BE2C (cell line): ENCODE data around the gene FBXO9.

Experiments
- DNase-seq: peaks from one replicate; pipeline ENCODE4 v3.0.0-alpha.2; 2020
- H3K27me3 ChIP-seq: fragments of 250-450 bp; sonication (Bioruptor Pico); 2 replicates; pipeline ENCODE4 v1.5.1; 2020; ENCODE audit warnings: mild to moderate bottlenecking
- H3K36me3 ChIP-seq: fragments of 250-450 bp; sonication (Bioruptor Pico); 2 replicates; pipeline ENCODE4 v1.5.1; 2020; ENCODE audit warnings: mild to moderate bottlenecking
- H3K4me1 ChIP-seq: fragments of 250-450 bp; sonication (Bioruptor Pico); 2 replicates; pipeline ENCODE4 v1.5.1; 2020
- H3K4me3 ChIP-seq: 2 replicates; pipeline ENCODE4 v1.5.1; 2011; ENCODE audit warnings: low read depth, low read length
- H3K9me3 ChIP-seq: fragments of 250-450 bp; sonication (Bioruptor Pico); 2 replicates; pipeline ENCODE4 v1.5.1; 2020
- TF ChIP-seq, protein P1 (sequence below): IDR thresholded peaks from 2 replicates; pipeline ENCODE4 v1.5.1; 2012; ENCODE audit warnings: mild to moderate bottlenecking, low read depth, low read length

Gene FBXO9

DNA sequence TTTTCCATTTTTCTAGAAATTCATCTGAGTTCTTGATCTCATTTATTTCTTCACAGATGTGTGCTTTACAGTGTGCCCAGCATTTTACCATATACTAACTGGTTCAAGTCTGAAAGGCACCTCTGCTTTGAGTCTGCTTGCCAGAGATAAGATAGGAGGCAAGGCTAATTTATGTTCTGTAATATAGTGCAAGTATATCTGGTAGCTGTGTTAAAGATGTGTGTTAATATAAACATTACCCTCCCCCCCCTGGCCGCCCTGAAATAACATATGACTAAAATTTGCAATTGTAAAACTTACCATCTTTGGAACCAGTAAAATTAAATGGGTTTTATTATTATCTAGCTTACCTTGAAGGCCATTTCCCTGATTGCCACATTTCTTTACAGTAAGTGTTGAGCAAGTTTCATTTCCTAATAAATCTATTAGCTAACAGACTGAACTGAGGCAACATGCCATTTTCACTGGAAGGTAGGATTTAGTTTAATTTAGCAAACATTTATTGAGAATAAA, 2.7 kb downstream of the FBXO9 start:
- Histone ChIP-seq H3K4me1 (peaks cover 23% of the 10 kb centered on the region), H3K27me3 (no peaks in the 10 kb centered on the region), H3K36me3 (no peaks in the 10 kb centered on the region), H3K9me3 (no peaks in the 10 kb centered on the region), H3K4me3 (no peak overlapping the region)
- TF ChIP-seq, protein P1, sequence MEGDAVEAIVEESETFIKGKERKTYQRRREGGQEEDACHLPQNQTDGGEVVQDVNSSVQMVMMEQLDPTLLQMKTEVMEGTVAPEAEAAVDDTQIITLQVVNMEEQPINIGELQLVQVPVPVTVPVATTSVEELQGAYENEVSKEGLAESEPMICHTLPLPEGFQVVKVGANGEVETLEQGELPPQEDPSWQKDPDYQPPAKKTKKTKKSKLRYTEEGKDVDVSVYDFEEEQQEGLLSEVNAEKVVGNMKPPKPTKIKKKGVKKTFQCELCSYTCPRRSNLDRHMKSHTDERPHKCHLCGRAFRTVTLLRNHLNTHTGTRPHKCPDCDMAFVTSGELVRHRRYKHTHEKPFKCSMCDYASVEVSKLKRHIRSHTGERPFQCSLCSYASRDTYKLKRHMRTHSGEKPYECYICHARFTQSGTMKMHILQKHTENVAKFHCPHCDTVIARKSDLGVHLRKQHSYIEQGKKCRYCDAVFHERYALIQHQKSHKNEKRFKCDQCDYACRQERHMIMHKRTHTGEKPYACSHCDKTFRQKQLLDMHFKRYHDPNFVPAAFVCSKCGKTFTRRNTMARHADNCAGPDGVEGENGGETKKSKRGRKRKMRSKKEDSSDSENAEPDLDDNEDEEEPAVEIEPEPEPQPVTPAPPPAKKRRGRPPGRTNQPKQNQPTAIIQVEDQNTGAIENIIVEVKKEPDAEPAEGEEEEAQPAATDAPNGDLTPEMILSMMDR = no peak
- DNase-seq = no peak

DNA sequence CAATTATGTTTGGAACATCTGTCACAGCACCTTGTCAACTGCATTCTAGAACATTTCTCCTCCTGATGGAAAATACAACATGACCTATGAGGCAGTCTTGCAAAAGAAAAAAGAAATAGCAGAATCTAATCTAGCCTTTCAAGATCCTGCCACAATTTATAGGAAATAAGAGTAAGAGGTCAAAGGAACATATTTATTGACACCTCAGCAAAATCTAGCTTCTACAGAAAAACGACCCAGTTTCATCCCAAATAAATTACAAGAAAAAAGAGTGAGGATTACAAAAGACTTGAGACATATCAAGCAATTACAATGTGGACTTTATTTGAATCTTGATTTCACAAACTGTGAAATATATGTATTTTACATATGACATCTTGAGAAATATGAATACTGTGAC, 4.2 kb downstream of the FBXO9 start:
- H3K36me3 ChIP-seq = no peaks in the 10 kb centered on the region; the same call in 1 of the 2 replicates

DNA sequence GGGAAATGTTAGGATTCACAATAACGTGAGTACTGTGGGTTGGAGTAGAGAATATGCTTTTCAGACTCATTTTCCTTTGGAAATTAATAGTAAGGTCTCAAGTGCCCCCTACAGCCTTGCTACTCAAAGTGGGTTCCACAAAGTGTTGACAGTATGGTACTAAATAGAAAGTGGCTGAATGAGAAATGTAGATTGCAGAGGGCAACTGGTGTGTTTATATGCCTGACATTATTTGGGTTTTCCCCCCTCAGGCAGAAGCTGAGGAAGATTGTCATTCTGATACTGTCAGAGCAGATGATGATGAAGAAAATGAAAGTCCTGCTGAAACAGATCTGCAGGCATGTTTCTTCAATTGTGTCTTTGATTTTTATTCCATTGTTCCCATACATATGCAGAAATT, 5.6 kb downstream of the FBXO9 start:
- no peaks in the 10 kb centered on the region for H3K9me3 ChIP-seq
- TF ChIP-seq, protein P1 = peak; percentile 37
- peaks cover 23% of the 10 kb centered on the region for H3K4me1 ChIP-seq
- H3K36me3 ChIP-seq = peaks cover 4% of the 10 kb centered on the region
- no peak overlapping the region for H3K4me3 ChIP-seq
- peak; percentile 7 for DNase-seq
- H3K27me3 ChIP-seq = no peaks in the 10 kb centered on the region

More for the DNA sequence above, 4.2 kb downstream of the FBXO9 start:
- Histone ChIP-seq H3K27me3 (no peaks in the 10 kb centered on the region), H3K4me1 (peaks cover 23% of the 10 kb centered on the region), H3K9me3 (no peaks in the 10 kb centered on the region), H3K4me3 (no peak overlapping the region)
- DNase-seq = no peak
- TF ChIP-seq, protein P1 = no peak

DNA sequence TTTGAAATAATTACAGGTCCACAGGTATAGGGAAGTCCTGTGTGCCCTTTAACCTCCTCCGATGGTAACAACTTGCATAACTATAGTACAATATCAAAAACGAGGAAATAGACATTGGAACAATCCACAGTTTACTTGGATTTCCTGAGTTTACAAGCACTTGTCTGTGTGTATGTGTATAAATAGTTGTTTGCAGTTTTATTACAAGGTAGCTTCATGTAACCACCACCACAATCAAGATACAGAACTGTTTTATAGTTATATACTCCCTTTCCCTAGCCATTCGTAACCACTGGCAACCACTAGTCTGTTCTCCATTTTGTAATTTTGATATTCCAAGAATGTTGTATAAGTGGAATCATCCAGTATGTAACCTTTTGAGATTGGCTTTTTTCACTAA, 9.1 kb downstream of the FBXO9 start:
- TF ChIP-seq, protein P1 = no peak
- DNase-seq = no peak
- H3K4me3 ChIP-seq = no peak overlapping the region
- no peaks in the 10 kb centered on the region for H3K9me3 ChIP-seq
- peaks cover 8% of the 10 kb centered on the region for H3K36me3 ChIP-seq
- H3K27me3 ChIP-seq = no peaks in the 10 kb centered on the region
- H3K4me1 ChIP-seq = peaks cover 14% of the 10 kb centered on the region

DNA sequence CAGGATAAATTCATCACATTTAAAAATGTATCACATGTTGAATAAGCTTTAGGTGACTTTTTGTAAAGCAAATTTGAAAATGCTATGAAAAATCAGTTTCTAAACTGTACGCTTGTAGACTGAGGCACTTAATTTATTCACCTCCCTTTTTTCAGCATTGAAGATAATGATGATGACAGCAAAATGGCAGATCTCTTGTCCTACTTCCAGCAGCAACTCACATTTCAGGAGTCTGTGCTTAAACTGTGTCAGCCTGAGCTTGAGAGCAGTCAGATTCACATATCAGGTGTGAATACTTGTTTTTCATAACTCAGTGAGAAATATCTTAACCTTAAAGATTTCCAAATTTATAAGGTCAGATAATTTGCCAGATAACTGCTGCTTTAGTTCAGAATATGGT, 15.6 kb downstream of the FBXO9 start:
- Histone ChIP-seq H3K9me3 (no peaks in the 10 kb centered on the region), H3K4me3 (no peak overlapping the region), H3K36me3 (peaks cover 44% of the 10 kb centered on the region), H3K4me1 (no peaks in the 10 kb centered on the region), H3K27me3 (no peaks in the 10 kb centered on the region)
- DNase-seq = no peak
- TF ChIP-seq, protein P1 = no peak

DNA sequence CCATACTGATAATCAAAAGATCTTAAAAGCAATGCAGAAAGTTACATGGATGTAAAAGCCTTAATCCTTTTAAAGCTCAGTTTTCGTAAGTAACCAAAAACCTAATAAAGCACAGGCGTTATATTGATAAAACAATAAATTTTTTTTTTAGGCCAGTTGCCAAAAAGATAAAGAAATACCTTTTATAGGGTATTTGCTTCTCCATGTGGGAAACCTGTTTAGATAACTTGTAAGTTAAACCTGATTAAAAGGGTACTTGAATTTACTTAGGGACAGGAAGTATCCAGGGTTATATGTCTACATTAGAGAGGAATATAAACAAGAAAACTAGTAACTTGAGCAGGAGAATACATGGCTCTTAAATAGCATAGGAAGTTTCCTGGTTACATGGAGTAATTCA, 21.1 kb downstream of the FBXO9 start:
- Histone ChIP-seq H3K27me3 (no peaks in the 10 kb centered on the region), H3K36me3 (peaks cover 55% of the 10 kb centered on the region), H3K9me3 (no peaks in the 10 kb centered on the region), H3K4me1 (no peaks in the 10 kb centered on the region), H3K4me3 (no peak overlapping the region)
- TF ChIP-seq, protein P1 = no peak
- DNase-seq = no peak
